ENCODE data around the gene PRKD1.

PRKD1 gene

GRCh38 chr14:29865299-29865698 lies 62.3 kb downstream of the PRKD1 start:
- H3K9me2 ChIP-seq (replicated peaks; ENCODE audit: low read depth, low read length): no peaks in the 10 kb centered on the region
- no peak overlapping the region for H3K4me3 ChIP-seq (ENCODE audit: low read length, poor library complexity, severe bottlenecking)
- TF ChIP-seq CTCF (conservative IDR thresholded peaks at IDR 0.05; ENCODE audit: low read length): no peak
- no peak for TF ChIP-seq EZH2phosphoT487 (IDR thresholded peaks at IDR 0.05; ENCODE audit: borderline replicate concordance)
- H3K79me2 ChIP-seq (ENCODE audit: insufficient read depth, low read length): no peaks in the 10 kb centered on the region
- H3K4me2 ChIP-seq (ENCODE audit: low read depth, low read length, poor library complexity, severe bottlenecking): no peak overlapping the region
- H2AFZ ChIP-seq (ENCODE audit: low read length): no peak overlapping the region
- no peaks in the 10 kb centered on the region for H3K4me1 ChIP-seq (ENCODE audit: insufficient read depth, low read length, poor library complexity, severe bottlenecking)
- H3K9ac ChIP-seq (ENCODE audit: low read depth, low read length, poor library complexity, severe bottlenecking): no peak overlapping the region
- H3K27me3 ChIP-seq (ENCODE audit: insufficient read depth, low read length, poor library complexity, severe bottlenecking): no peaks in the 10 kb centered on the region
- no peaks in the 10 kb centered on the region for H3K36me3 ChIP-seq (ENCODE audit: insufficient read depth, low read length)
- no peaks in the 10 kb centered on the region for H4K20me1 ChIP-seq (ENCODE audit: insufficient read depth, low read length, poor library complexity, severe bottlenecking)
- H3F3A ChIP-seq (ENCODE audit: low read depth): no peaks in the 10 kb centered on the region
- no peaks in the 10 kb centered on the region for H3K9me3 ChIP-seq (ENCODE audit: insufficient read depth, low read depth, low read length)

- no peak overlapping the region for H2AFZ ChIP-seq (ENCODE audit: low read length)
- H3K79me2 ChIP-seq (ENCODE audit: insufficient read depth, low read length): no peaks in the 10 kb centered on the region
- TF ChIP-seq EZH2phosphoT487 (IDR thresholded peaks at IDR 0.05; ENCODE audit: borderline replicate concordance): no peak
- no peak for TF ChIP-seq CTCF (conservative IDR thresholded peaks at IDR 0.05; ENCODE audit: low read length)
- H3K4me2 ChIP-seq (ENCODE audit: low read depth, low read length, poor library complexity, severe bottlenecking): no peak overlapping the region
- no peaks in the 10 kb centered on the region for H3K36me3 ChIP-seq (ENCODE audit: insufficient read depth, low read length)
- no peak overlapping the region for H3K9ac ChIP-seq (ENCODE audit: low read depth, low read length, poor library complexity, severe bottlenecking)
- H3F3A ChIP-seq (ENCODE audit: low read depth): no peaks in the 10 kb centered on the region
- H3K9me3 ChIP-seq (ENCODE audit: insufficient read depth, low read depth, low read length): no peaks in the 10 kb centered on the region
- no peaks in the 10 kb centered on the region for H4K20me1 ChIP-seq (ENCODE audit: insufficient read depth, low read length, poor library complexity, severe bottlenecking)
- no peaks in the 10 kb centered on the region for H3K9me2 ChIP-seq (replicated peaks; ENCODE audit: low read depth, low read length)
- no peaks in the 10 kb centered on the region for H3K27me3 ChIP-seq (ENCODE audit: insufficient read depth, low read length, poor library complexity, severe bottlenecking)
- H3K4me1 ChIP-seq (ENCODE audit: insufficient read depth, low read length, poor library complexity, severe bottlenecking): no peaks in the 10 kb centered on the region
- H3K4me3 ChIP-seq (ENCODE audit: low read length, poor library complexity, severe bottlenecking): no peak overlapping the region
Observed at GRCh38 chr14:29861996-29862395, 65.7 kb downstream of the PRKD1 start.

GRCh38 chr14:29858299-29858698 lies 69.3 kb downstream of the PRKD1 start:
- Histone ChIP-seq H3K9me3 (ENCODE audit: insufficient read depth, low read depth, low read length) (no peaks in the 10 kb centered on the region), H3K79me2 (ENCODE audit: insufficient read depth, low read length) (no peaks in the 10 kb centered on the region), H3K9ac (ENCODE audit: low read depth, low read length, poor library complexity, severe bottlenecking) (no peak overlapping the region), H3K9me2 (replicated peaks; ENCODE audit: low read depth, low read length) (no peaks in the 10 kb centered on the region), H3K36me3 (ENCODE audit: insufficient read depth, low read length) (no peaks in the 10 kb centered on the region), H3K27me3 (ENCODE audit: insufficient read depth, low read length, poor library complexity, severe bottlenecking) (no peaks in the 10 kb centered on the region), H2AFZ (ENCODE audit: low read length) (no peak overlapping the region), H3K4me3 (ENCODE audit: low read length, poor library complexity, severe bottlenecking) (no peak overlapping the region), H4K20me1 (ENCODE audit: insufficient read depth, low read length, poor library complexity, severe bottlenecking) (no peaks in the 10 kb centered on the region), H3K4me1 (ENCODE audit: insufficient read depth, low read length, poor library complexity, severe bottlenecking) (no peaks in the 10 kb centered on the region), H3F3A (ENCODE audit: low read depth) (no peaks in the 10 kb centered on the region), H3K4me2 (ENCODE audit: low read depth, low read length, poor library complexity, severe bottlenecking) (no peak overlapping the region)
- no peak for TF ChIP-seq EZH2phosphoT487 (IDR thresholded peaks at IDR 0.05; ENCODE audit: borderline replicate concordance)
- TF ChIP-seq CTCF (conservative IDR thresholded peaks at IDR 0.05; ENCODE audit: low read length): no peak
